SHP77 treated with DMSO at 0.1 percent for 48 hours (cell line): ENCODE data around the gene RAB12.
A peak's percentile ranks its signal among the peaks of the same experiment; 100 is the strongest.
"Not testable (repeated sequence)": the region's sequence is repeated elsewhere in the genome, so short reads cannot be mapped to it uniquely, and the experiment has no call there.

ENCODE experiments used
- DNase-seq: peaks from one replicate; lab custom pipeline; 2025; lab: John Stamatoyannopoulos, UW

The RAB12 gene

DNA sequence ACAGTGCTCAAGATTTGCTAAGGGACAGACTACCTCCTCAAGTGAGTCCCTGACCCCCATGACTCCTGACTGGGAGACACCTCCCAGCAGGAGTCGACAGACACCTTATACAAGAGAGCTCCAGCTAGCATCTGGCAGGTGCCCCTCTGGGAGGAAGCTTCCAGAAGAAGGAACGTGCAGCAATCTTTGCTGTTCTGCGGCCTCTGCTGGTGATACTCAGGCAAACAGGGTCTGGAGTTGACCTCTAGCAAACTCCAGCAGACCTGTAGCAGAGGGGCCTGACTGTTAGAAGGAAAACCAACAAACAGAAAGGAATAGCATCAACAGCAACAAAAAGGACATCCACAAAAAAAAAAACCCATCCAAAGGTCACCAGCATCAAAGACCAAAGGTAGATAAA, 38.1 kb downstream of the RAB12 start:
- DNase-seq = not testable (repeated sequence)

DNA sequence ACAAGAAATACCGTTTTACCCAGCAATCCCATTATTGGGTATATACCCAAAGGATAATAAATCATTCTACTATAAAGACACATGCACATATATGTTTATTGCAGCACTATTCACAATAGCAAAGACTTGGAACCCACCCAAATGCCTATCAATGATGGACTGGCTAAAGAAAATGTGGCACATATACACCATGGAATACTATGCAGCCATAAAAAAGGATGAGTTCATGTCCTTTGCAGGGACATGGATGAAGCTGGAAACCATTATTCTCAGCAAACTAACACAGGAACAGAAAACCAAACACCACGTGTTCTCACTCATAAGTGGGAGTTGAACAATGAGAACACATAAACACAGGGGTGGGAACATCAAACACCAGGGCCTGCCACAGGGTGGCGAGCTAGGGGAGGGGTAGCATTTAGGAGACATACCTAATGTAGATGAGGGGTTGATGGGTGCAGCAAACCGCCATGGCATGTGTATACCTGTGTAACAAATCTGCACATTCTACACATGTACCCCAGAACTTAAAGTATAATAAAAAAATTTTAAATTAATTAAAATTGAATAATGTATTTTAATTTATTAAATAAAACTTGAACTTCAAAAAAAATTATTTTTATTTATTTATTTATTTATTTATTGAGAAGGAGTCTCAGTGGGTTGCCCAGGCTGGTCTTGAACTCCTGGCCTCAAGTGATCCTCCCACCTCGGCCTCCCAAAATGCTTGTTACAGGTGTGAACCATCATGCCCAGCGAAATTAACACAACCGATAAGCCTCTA, 42.4 kb downstream of the RAB12 start:
- not testable (repeated sequence) for DNase-seq

DNA sequence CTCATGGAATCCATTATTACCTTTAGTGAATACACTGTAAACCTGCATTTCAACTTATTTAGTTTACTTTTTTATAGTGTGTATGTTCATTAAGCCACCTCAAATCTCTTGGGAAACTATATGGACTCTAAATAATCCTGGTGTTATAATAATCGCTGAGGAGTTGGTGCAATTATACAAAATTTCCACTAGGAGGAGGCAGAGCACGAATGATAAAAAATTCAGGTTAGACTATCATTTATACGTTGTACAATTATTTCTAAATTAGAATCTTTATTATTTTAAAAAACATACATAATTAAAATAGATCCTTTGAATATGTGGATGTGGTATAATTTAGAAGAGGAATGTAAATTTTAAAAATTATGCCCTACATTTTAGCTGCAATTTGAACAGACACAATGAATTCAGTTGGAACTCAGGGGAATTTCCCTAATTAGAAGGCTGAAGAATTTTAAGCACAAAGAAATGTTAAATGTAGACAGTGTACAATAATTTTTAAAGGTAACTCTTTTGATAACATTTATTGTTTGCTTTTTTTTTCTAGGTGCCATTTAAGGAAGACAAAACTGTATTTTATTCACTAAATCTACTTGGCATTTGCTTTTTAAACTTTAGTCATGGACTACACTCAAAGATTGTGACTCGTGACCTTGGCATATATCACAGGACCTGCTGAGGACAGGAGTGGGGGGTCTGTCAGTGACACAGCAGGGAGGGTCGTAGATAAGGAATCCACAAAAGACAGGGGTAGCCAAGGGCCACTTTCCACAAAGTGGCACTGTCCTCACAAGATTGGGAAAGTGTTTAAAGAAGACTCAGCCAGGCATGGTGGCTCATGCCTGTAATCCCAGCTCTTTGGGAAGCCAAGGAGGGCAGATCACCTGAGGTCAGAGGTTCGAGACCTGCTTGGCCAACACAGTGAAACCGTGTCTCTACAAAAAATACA, 45.5 kb downstream of the RAB12 start:
- no peak for DNase-seq

DNA sequence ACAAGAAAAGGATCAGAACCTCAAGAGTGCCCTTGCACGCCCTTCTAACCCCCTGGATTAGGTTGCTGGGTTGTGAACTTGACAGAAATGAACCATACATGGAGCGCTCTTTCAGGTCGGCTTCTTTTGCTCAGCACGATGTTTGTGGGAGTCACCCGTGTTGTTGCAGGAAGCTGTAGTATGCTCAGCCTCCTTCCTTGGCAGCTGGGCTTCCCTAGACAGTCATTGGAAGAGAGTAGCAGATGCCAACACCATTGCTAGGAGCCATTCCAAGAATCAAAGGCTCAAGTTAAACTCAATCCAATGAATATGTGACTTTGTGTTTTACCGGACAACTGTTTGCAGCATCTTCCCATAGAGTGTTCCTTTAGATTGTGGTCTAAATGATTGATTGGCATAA, 47.0 kb downstream of the RAB12 start:
- no peak for DNase-seq

DNA sequence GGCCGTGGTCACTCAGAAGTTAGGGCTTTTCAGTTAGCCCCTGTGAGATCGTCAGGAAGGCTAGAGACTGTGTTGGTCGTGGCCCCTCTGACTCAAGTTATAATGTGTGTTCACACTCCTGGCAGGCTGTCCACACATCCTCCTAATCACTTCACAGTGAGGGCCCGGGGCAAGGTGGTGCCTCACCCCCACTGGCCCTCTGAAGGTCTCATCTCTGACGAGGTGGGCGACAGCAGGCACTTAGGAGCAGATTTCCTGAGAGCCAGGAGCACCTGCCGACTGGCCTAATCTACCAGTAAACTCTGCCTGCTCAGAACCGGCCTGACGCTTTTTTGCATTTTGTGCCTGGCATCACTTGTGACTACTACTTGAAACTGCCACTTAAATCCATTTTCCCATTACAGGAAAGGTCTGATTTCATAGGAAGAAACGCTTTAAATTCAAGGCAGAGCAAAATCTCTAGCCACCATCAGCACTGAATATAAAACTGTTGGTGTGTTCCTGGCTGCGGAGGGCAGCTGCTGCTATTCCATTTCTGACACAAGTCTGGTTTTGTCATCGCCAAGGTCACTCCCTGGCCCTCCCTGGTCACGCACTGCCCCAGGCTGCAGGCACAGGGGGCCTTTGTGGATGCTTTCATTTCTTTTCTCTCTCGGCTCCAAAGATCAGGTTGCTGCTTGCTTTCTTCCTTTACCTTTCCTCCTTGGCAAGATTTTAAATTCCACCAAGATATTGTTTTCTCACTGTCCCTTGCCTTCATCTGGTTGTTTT, 48.0 kb downstream of the RAB12 start:
- peak; percentile 41 for DNase-seq

DNA sequence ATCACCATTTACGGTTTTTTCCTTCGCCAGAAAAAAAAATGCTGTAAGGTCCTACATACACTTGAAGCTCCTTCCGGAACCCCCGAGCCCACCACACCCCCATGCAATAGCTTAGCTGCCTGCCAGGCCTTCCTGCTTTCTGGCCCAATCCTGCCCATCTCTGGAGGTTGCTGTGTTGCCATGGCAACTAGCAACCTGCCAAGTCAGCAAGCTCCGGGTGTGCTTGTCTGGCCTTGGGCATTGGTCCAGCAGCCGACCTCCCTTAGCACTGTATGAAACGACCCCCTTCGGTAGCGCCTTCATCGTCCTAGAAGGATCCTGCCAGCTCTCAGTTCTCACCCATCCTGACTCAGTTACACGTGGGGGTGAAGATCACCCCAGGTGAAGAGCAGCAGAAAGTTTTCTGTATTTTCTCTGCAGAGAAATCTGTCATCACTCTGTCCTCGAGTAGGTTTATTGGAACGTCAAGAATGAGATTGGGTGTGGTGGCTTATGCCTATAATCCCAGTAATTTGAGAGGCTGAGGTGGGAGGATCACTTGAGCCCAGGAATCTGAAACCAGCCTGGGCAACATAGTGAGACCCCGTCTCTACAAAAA, 48.7 kb downstream of the RAB12 start:
- DNase-seq = peak; percentile 7

DNA sequence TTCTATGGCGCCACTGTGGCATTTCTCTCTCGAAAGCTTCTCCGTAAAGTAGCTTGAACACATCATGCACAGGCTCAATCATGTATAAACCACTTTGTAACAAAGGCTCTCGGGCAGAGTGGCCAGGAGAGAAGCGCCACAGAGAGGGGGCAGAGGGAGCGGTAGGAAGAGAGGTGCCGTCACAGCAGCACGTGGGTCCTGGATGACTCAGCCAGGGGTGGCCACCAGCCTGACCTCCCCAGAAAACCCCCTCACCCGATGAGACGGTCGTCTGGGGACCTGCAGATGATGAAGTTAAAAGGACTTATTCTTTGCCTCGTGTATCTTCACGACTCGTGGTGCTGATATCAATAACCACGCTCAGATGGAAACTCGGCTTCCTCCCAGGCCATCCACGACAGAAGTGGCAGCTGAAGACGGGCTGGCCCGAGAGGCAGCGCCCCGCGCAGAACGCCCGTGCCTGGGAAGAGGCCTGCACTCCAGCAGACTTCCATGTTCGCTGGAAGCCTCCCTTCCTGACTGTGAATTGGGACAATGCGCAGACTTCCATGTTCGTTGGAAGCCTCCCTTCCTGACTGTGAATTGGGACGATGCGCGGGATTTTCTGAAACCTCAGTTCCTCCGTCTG, 49.7 kb downstream of the RAB12 start:
- DNase-seq = no peak

DNA sequence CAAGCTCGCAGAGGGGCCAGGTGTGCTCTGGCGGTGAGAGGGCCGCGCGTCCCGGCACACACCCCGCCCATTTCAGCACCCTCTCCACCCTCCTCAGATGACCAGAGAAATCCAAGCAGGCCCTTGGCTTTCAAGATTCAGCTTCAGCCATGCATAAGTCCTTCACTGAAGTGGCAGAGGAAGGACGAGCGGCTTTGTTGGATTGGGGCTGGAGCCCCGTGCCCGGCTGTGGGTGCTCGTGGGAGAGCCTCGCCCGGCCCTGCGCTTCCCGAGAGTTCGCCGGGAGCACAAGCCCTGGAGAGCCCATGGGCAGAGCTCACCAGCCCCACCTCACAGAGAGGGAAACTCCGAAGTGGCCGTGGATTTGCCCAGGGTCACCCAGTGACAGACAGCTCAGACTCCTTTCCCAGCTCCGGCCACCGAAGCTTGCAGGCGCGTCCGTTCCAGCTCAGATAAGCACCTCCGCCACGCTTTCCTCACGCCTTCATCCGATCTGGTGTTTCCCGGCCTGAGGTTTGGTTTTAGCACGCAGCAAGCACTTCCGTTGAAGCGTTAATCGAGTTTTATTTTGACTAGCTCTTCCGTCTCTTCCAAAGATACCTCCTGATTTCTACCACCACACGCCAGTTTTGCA, 50.5 kb downstream of the RAB12 start:
- DNase-seq = no peak

DNA sequence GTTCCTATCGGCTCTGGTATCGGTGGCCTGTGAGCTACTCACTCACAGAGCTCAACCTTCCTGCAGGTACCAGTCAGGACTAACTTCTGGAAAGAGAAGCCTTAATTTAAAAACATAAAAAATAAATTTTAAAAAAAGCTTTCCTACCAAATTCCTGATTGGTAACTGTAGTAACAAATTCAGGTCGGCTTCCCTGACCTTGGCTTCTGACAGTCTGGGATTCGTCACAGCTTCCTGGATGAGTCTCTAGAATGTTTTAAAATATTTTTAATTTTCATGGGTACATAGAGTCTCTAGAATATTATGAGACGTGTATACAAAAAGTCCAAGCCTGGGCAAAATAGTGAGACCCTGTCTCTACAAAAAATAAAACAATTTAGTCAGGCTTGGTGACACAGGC, 51.1 kb downstream of the RAB12 start:
- DNase-seq = no peak

DNA sequence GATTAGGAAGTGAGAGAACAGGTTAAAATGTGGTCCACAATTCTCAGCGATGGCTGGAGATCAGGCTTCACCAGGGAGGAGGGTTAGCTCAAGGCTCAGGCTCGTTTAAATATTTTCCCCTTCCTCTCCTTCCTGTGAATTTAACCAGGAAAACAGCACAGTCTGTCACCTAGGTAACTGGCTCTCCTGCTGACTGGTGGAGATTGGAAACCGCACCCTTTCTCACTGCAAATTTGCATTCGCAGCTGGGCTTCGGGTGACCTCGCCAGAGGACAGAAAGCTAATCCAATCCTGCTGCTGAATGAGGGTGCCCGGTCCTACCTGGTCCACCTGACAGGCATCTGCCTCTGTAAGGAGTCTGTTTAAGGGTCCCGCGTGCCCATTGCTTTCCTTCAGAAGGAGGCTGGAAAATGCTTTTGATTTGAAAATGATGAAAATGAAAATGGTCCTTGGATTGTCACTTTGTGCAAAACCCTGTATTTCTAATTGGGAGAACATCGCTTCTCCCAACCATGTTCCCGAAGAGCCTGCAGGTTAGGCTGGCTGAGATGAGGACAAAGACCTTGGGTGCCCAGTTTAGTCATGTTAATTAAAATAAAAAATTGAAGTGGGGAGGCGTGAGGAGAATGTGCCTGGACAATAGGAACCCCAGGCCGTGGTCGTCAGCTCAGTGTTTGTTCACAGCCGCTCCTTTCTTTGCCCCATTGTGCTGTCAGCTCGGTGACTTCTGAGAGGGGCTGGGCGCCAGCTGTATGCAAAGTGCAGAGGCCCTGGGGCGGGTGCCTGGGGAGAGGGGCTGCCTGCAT, 52.7 kb downstream of the RAB12 start:
- DNase-seq = peak; percentile 93

DNA sequence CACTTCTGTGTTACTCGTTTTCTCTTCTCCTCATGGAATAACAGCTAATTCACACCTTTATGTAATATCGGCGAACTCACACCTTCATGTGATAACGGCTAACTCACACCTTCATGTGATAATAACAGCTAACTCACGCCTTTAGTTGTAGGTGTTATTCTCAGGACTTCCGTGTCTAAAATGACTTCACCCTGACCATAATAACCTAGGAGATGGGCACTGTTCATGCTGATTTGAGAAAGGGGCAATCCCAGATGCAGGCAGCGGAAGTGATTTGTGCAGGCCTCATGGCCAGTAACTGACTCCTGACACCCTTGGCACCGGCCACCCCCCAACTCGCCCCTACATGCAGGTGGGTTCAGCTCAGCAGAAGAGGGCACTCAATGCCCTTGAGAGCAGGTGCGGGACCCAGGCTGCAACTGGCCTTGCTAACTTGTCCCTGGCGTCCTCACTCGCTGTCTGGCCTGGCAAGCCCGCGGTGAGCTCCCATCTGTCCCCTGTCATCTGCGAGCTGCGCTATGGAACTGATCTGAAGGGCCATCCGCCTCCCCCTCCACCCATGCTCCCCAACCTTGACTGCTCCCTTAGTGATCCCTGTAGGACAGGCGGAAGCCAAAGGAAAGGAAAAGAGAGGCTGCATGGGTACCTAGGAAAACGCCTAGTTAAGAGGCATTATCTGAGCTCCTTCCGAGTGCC, 53.5 kb downstream of the RAB12 start:
- DNase-seq = peak; percentile 87

DNA sequence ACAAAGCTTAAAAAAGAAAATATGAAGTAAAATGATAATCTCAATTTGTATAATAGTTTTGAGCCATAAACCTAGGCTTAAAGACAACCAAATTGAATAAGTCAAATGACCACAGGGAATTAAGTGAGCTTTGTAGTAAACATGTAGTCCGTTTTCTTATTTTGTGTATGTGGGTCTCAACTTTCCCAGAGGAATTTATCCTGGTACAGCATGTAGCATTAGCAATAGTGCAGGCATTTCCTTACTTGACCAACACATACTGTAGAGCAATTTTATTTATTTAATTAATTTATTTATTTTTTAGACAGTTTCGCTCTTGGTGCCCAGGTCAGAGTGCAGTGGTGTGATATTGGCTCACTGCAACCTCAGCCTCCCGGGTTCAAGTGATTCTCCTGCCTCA, 58.6 kb downstream of the RAB12 start:
- no peak for DNase-seq

DNA sequence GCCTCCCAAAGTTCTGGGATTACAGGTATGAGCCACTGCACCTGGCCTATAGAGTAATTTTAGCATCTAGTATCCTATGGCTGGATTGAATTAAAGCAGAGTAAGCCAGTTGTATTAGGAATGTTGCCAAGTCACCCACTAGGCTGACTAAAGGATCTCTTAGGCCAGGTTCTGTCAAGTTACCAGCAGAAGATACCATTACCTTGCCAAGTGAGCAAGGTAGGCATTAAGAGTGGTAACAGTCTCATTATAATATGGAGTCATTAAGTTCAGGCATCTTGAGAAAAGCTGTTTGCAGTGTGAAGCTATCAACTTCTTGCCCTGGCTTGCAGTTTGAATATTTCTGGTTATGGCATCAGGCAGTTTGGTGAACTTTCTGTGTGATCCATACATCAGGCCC, 59.1 kb downstream of the RAB12 start:
- no peak for DNase-seq

DNA sequence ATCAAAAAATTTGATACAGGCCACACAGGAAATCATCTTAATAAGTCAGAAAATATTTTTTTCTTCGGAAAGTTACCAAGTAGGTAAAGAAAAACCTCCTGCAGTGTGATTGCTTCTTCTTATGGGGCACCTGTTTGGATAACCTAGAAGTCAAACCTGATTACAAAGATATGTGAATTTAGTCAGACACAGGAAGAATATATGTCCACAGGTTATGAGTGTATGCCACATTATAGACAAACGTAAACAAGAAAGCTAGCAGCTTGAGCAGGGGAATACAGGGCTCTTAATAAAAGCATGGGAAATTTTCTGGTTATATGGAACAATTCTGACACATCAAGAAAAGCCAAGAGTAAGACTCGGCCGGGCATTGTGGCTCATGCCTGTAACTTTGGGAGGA, 60.3 kb downstream of the RAB12 start:
- DNase-seq = no peak

DNA sequence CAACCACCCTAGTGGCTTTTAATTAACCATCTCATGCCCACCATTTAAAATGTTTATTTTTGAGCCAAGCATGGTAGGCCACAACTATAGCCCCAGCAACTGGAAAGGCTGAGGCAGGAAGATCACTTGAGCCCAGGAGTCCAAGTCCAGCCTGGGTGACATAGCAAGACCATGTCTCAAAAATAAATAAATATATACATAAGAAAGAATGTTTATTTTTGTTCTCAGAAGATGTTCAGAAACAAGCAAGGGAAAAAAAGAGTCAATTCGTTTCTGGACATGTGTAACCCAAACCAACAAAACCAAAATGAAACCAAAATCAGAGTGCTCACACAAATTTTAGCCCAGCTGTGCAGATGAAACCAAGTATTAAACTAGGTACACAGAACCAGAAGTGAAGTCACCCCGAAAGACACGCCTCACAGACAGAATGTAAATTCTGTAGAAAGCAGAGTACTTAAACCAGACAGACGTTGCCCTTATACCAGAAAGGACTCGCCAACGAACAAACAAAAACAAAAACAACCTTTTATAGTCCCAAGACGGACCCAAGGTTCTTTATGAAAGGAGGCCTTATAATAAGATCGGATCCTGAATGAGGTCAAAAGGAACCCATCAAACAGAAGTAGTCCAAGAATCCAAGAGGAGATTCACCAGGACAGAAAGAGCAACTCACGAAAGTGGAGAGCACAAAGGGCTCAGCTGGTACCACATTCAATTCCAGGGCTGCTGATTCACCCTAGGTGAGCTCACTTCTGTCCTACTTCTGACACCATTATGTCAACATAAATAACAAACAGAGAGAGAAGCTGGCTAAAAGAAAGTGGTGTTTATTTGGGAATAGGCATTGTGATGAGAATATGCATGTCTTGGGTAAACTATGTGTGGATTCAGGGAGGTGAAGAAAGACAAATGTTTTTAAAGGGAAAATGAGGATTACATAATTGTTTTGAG, 64.3 kb downstream of the RAB12 start:
- no peak for DNase-seq

DNA sequence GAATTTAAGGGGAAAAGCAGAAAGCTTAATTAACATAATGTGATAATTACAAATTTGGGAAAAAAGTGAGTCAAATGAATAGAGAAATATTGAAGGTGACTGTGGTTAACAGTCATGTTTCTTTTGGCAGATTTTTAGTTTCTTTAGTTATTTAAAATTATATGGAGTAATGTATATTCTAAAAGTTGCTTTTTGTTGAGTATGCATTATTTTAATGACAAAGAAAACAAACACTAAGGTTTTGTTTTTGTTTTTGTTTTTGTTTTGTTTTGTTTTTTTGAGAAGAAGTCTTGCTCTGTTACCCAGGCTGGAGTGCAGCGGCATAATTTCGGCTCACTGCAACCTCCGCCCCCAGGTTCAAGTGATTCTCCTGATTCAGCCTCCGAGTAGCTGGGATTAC, 65.8 kb downstream of the RAB12 start:
- no peak for DNase-seq

DNA sequence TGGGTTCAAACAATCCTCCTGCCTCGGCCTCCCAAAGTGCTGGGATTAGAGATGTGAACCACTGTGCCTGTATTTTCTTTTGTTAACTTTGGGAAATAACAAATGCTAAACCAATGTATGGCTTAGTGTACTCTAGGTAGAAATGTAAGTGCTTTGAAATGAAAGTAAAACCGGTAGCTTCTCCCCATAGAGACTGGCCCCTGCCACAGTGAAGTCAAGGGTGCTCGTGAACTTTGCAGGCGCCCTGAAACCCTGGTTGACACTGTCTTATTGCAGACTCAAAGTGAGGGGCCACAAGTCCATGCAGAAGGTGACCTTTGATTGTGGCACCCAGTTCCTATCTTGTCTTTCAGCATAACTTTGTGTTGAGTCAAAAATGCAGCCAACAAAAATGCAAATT, 72.0 kb downstream of the RAB12 start:
- no peak for DNase-seq

DNA sequence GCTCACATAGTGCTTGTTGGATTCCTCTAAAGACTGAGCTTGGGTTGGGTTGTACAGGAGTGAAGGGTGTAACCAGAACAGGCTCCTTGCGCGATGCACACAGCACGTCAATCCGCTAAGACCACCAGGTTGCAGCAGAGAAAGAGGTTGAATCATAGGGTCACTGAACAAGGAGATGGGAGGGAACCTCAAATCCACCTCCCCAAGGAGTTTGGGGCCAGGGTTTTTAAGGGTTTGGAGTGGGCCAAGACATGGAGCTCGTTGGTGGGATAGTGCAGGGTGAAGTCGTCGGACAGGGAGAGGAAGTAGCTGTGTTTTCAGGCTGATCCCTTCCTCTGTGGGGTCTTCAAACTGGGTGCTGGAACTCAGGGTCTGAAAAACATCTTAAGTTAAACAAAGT, 75.3 kb downstream of the RAB12 start:
- DNase-seq = no peak
